Measurements from ENCODE around the gene CNR2.
A peak's percentile ranks its signal among the peaks of the same experiment; 100 is the strongest.
"Not testable (repeated sequence)": the region's sequence is repeated elsewhere in the genome, so short reads cannot be mapped to it uniquely, and the experiment has no call there.

CNR2 gene

DNA sequence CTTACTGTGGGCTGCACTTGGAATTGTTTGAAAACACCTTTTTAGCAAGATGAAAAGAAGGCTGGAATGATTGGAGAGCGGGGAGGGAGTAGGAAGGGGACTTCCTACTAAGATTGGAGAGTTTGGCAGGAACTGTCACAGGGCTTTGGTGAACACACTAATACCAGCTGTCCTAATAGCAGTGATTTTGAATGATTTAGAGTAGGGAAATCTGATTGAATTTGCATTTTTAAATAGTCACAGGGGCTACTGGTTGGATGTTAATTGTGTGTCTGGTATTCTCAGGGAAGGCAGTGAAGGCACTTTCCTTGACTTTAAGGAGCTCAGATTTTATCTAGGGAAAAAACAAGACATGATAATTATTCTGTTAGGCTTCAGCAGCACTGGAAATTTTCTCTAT, 85.4 kb downstream of the CNR2 start:
- no peak for DNase-seq

- not testable (repeated sequence) for DNase-seq
Measured at GRCh38 chr1:23826590-23826989, 86.6 kb downstream of the CNR2 start.

DNA sequence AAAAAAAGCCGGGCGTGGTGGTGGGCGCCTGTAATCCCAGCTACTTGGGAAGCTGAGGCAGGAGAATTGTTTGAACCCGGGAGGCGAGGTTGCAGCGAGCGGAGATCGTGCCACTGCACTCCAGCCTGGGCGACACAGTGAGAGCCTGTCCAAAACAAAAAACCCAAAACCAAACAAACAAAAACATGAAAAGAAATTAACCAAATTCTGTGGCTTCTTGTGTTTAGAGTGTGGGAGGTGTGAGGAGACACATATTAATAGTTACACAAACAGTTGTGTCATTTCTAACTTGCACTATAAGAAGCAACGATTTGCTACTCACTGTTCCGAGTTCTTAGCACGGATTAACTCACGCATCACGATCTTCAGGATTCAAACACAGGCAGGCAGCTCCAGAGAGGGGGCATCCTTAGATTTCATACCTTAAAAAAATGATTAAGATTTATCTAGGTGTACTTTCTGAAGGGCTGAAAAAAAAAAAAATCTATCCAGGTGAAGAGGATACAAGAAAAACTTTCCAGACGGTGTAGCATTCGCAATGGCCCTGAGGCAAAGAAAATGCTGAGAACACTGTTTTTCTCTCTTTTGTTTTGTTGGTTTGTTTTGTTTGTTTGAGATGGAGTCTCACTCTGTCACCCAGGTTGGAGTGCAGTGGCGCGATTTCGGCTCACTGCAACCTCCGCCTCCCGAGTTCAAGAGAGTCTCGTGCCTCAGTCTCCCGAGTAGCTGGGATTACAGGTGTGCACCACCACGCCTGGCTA, 87.2 kb downstream of the CNR2 start:
- no peak for DNase-seq

DNA sequence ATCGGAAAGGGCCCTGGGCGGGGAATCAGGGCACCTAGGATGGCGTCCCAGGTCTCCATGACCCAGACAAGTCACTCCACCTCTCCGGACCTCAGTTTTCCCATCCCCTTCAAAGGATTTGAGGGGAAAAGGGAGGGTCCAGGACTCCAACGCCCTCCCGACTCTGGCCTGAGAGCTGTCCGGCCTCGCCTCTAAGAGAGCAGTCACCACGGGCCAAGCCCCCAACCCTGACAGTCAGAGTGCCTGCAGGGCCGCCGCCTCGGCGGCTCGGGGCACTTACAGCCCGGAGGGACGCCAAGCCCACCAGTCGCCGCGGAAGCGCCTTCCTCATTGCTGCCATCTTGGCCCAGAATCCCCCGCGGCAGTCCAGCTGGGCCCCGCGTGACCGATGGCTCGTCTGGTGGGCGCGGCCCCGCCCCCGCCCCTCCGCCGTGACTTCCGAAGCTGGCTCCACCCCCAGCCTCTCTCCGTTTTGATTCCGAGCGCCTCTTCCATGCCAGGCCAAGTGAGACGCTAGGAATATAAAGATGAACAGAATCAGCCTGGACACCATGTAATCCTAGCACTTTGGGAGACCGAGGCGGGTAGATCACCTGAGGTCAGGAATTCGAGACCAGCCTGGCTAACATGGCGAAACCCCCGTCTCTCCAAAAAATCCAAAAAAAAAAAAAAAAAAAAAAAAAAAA, 87.9 kb downstream of the CNR2 start, which contains the start of gene HMGCL:
TSS of gene HMGCL (minus strand) at position 354 of the 686 bp plus-strand sequence. CDS start at position 340, 14 bp downstream.
- peak; percentile 91 for DNase-seq

- no peak for DNase-seq
Measured at GRCh38 chr1:23824711-23825075, 88.5 kb downstream of the CNR2 start.

DNA sequence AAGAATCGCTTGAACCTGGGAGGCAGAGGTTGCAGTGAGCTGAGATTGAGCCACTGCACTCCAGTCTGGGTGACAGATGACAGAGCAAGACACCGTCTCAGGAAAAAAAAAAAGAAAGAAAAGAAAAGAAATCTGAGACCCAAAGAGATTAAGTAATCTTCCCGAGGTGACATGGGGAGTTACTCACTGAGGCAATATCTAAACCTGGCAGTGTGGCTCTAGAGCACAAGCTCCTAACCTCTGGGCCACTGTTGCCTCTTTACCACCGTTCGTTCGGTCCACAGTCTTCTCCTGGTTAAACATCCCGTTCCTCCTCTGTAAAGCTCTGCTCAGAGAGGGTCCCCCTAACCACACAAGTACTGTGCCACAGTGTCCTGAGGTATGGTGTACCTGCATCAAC, 89.4 kb downstream of the CNR2 start:
- no peak for DNase-seq
